Pulmonary artery endothelial cell (primary cell): ENCODE data around the gene GRIFIN. TPM values are rescaled to one million over a fixed set of nuclear protein-coding genes. Genes with fewer than 3 reads are reported as not detected.

Source experiments
- DNase-seq: peaks from one replicate; pipeline ENCODE4 v3.0.0-alpha.2; 2011; ENCODE audit warnings: low read depth, low spot score
- total RNA-seq: library from RNA; depleted of rRNA; stranded (reverse); fragments of >200 nt; gene quantifications from 2 replicates; pipeline ENCODE4 v1.2.3, GENCODE V29; 2014

Gene GRIFIN
- total RNA-seq, 1 donor from 2014 or later: not detected

GRCh38 chr7:2512713-2513112 lies 36.5 kb upstream of the GRIFIN start:
- no peak for DNase-seq

- DNase-seq: no peak
These were observed 36.0 kb upstream of the GRIFIN start for GRCh38 chr7:2512179-2512661.

GRCh38 chr7:2511769-2512168 lies 35.6 kb upstream of the GRIFIN start:
- no peak for DNase-seq

- DNase-seq: no peak
These were observed 34.9 kb upstream of the GRIFIN start for GRCh38 chr7:2510909-2511768.

- DNase-seq: no peak
These were observed 34.1 kb upstream of the GRIFIN start for GRCh38 chr7:2510130-2510776.

- DNase-seq: no peak
These were observed 33.2 kb upstream of the GRIFIN start for GRCh38 chr7:2509298-2509906.

GRCh38 chr7:2508327-2509215 lies 32.4 kb upstream of the GRIFIN start:
- no peak for DNase-seq

- no peak for DNase-seq
These were observed 31.7 kb upstream of the GRIFIN start for GRCh38 chr7:2507917-2508306.

GRCh38 chr7:2507208-2507916 lies 31.2 kb upstream of the GRIFIN start:
- no peak for DNase-seq

GRCh38 chr7:2505401-2505800 lies 29.2 kb upstream of the GRIFIN start:
- DNase-seq: no peak

- no peak for DNase-seq
These were observed 28.7 kb upstream of the GRIFIN start for GRCh38 chr7:2504889-2505375.

GRCh38 chr7:2504128-2504888 lies 28.1 kb upstream of the GRIFIN start:
- no peak for DNase-seq

- DNase-seq: no peak
These were observed 27.1 kb upstream of the GRIFIN start for GRCh38 chr7:2503056-2503941.

- DNase-seq: no peak
These were observed 26.4 kb upstream of the GRIFIN start for GRCh38 chr7:2502647-2502966.

GRCh38 chr7:2501947-2502646 lies 25.9 kb upstream of the GRIFIN start:
- DNase-seq: no peak

- no peak for DNase-seq
These were observed 24.5 kb upstream of the GRIFIN start for GRCh38 chr7:2500701-2501100.

- no peak for DNase-seq
These were observed 23.7 kb upstream of the GRIFIN start for GRCh38 chr7:2499719-2500430.

- DNase-seq: no peak
These were observed 23.0 kb upstream of the GRIFIN start for GRCh38 chr7:2499181-2499580.
